RPMI8226 (cell line): Measurements from ENCODE around the gene GNB3.

Experiments used
- DNase-seq: peaks from one replicate; pipeline ENCODE4 v3.0.0-alpha.2; 2015

GNB3 gene

DNA sequence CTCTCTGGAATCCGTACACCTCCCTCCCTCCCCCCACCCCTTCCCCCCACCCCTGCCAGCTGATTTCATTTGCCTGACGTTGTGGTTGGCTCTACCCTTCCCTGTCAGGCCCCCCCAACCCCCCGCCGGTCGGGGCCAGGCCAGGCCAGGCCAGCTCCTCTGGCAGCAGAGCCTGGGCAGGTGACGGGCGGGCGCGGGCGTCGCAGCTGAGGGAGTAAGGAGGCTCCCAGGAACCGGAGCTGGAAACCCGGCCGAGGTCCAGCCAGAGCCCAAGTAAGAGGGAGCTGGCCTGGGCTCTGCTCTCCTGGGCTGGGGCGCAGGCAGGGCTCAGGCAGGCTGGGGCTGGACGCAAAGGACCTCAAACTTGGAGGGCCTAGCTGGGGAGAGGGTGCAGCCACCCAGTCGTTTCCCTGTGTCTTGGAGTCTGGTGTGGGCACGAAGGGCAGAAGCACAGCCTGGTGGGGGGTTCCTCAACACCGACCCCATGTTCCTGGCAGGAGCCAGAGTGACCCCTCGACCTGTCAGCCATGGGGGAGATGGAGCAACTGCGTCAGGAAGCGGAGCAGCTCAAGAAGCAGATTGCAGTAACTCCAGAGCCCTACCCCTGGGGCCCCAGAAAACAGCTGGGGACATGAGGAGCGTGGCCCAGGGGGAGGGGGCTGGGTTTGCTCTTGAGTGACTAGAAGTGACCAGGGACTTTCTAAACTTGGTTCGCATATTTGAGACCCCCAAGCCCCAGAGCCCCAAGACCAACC is at the start of gene GNB3:
Gene GNB3 (plus strand): TSS at position 165 of the 755 bp plus-strand sequence. CDS start 363 bp downstream, at position 528.
- no peak for DNase-seq

DNA sequence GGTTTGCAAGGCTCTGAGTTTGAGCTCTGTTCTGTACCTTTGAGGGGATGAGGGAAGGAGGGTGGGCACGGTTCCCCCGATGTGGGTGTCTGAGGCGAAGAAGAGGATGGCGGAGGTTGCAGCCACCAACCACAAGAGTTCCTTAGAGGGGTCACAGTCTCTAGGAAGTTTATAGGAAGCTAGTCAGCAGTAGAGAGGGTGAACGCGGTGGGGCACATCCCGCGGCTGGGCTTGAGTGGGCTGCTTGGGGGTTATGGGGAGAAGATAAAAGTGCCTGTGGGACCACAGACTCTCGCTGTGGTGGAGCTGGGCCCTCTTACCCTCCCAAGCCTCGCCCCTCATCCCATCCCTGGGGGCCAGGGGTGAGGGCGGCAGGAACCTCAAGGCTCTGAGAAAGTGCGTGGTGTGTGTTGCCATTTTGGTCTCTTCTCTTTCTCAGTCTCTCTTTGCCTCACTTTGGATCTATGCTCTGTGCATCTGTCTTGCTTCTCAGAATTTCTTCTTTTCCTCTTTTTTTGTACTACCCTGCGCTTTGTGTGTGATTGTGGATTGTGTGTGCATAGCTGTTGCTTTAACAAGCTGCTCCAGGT is 48.7 kb upstream of the GNB3 start:
- DNase-seq: peak; percentile 1

DNA sequence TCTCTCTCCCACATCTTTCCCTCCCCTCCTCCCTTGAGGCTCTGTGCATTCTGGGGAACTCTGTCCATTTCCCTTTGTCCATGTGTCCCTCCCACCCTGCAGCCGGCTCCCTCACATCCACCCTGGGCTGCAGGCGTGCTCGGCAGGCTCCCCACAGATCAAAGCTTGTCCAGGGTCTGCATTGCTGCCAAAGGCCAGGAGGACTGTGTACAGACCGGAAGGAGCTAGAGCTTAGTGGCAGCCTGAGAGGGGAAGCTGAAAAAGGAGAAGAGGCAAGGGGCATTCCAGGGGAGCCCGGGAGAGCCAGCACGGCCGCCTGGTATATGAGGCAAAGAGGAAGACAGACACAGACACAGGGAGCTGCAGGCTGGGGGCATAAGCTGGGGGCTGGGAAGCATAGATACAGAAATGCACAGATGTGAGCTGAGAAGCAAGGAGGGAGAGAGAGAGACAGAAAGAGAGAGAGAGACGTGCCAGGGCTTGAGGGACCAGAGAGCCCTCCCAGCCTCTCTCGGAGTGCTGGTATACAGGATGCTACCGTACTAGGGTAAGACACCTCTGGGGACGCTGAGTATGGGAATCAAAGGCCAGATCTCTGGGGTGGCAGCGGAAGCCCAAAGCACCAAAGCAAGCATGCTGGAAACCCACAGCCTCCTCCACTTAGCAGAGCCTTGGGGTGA is 48.1 kb upstream of the GNB3 start:
- peak; percentile 16 for DNase-seq

DNA sequence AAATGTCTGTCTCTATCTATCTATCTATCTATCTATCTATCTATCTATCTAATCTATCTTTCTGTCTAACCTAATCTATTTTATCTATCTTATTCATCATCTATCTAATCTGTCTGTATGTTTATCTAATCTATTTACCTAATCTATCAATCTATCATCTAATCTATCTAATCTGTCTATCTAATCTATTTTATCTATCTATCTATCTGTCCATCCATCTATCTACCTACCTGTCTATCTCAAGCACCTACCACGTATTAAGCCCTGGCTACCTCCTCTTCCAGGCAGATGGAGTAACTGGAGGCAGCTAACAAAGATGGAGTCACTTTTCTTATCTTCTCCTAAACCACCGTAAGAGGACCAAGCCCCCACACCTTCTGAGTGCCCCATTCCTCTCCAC is 45.6 kb upstream of the GNB3 start:
- DNase-seq: no peak

DNA sequence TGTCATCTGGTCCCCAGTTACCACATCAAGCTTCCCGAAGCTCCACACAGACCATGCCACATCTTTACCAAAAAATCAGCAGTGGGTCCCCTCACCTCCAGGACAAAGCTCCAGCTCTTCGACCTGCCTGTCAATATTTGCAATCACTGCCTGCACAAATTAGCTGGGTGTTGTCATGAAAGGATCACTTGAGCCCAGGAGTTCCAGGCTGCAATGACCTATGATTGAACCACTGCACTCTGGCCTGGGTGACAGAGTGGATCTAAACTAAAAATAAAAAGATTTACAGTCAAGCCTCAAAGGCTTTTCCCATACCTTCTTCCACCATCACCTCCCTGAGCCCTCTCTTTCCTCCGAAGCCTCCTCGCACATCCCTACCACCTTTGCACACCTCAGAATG is 44.1 kb upstream of the GNB3 start:
- DNase-seq: peak; percentile 1

DNA sequence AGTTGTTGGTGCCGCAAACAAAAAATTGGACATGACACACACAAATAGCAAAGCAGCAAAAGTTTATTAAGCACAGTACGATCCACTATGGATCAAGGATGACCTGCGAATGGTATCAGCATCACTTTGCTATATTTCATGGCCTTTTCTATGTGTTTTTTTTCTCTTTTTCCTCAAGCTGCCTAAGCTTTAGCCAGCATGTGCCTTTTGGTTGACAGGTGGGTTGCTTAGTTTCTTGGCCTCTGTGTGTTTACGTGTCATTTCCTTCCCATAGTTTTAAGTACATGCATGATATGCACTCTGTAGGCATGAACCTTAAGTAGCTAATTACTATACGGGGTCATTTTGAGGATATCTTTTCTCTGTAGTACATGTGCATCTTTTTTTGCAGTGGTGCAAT is 41.6 kb upstream of the GNB3 start:
- DNase-seq: peak; percentile 5

DNA sequence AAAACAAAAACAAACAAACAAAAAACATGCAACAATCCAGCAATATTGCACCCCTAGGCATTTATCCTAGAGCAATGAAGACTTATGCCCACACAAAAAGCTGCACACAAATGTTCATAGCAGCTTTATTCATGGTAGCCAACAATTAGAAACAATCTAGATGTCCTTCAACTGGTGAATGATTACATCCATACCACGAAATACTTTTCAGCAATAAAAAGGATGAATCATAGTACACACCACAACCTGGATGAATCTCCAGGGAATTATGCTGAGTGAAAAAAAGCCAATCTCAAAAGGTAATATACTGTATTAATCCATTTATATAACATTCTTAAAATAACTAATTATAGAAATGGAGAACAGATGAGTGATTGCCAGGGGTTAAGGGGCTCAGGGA is 33.6 kb upstream of the GNB3 start:
- DNase-seq: no peak

DNA sequence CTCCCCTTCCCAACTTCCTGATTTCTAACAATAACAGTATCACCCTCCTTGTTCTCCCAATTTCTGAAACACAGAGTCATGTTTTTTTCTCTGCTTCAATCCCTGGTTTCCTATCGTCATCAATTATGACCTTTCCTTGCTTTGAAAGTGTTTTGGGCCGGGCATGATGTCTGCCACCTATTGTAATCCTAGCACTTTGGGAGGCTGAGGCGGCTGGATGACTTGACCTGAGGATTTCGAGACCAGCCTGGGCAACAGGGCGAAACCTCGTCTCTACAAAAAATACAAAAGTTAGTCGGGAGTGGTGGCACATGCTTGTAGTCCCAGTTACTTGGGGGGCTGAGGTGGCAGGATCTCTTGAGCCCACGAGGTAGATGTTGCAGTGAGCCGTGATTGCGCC is 31.7 kb upstream of the GNB3 start:
- DNase-seq: no peak

DNA sequence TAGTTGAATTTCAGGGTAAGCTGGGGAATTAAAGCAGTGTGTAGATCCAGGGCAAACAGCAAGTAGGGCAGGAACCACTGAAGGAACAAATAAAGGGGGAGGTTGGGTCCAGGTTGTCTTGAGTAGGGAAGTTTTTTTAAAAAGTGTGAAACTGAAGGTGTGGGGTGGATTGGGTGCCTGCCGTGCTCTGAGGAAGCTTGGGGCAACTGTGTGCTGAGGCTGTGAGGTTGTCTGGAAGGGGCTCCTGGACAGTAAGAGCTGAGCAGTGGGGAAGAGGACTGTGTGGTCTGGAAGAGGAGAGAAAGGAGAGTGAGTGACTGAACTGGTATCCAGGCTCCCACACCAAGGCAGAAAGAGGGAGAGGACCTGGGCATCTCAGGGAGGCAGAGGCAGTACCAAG is 30.0 kb upstream of the GNB3 start:
- no peak for DNase-seq

DNA sequence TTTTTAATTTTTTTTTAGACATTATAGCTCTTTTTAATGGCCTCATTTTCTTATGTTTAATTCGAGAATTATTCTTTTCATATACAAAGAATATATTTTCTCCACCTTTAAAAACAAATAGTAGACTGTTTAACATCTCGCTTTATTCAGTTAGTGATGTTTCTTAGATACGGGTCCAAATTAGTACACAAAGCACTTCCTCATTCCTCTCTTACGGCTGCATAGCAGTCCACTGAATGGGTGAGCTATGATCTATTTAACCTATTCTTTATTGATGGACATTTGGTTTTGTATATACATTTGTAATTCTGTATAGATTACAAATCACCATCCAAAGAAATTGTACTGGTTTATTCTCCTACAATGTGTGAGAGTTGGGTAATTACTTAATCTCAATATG is 27.4 kb upstream of the GNB3 start:
- peak; percentile 2 for DNase-seq

DNA sequence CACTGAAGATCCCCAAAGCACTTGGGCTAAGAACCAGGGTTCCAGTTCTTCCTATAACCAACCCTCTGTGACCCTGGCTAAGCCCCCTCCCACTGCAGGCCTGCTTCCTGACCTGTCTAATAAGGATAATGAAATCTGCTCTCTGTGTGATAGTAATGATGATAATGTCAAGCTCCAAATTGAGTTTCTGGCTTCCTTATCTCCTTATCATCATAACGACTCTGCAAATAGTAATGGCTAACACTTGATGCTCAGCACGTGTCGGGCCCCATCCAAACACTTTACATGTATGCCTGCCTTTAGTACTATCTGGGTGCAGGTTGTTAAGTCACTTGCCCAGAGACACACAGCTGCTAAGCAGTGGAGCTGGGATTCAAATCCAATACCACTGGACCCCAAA is 24.1 kb upstream of the GNB3 start:
- DNase-seq: peak; percentile 1

DNA sequence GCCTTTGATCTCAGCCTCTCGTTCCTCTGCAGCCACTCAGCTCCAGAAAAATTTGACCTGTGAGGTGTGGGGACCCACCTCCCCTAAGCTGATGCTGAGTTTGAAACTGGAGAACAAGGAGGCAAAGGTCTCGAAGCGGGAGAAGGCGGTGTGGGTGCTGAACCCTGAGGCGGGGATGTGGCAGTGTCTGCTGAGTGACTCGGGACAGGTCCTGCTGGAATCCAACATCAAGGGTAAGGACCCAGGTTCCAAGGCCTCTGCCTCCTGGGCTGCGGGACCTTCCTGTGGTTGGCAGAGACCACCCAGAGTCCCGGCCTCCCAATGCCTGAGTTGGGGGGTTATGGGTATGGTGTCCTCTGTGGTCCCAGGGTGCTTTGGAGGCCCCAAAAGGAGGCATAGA is 23.6 kb upstream of the GNB3 start:
- DNase-seq: peak; percentile 1

DNA sequence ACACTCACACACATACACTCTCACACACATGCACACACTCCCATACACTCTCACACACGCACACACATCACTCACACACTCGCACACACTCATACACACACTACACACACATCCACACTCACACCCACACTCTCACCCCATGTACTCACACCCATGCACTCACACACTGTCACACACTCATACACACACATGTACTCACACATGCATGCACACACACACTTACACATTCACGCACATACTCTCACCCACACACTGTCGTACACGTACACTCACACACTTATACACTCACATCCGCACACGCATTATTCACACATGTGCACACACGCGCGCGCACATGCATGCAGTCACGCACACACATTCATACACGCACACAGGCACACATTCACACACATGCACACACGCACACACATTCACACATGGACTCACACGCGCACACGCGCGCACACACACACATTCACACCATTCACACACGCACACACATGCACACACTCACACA is 23.0 kb upstream of the GNB3 start:
- DNase-seq: no peak

DNA sequence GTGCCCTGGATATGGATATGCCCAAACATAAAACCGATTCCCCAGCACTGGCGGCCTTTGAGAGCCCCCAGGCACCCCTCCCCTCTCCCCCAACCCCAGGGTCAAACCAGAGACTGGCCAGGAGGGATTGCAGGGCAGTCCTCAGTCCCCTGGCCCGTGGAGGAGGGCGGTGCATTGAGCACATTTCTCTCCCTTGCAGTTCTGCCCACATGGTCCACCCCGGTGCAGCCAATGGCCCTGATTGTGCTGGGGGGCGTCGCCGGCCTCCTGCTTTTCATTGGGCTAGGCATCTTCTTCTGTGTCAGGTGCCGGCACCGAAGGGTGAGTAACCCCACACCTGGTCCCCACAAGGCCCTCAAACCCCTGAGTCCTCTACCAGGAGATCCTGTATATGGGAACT is 22.5 kb upstream of the GNB3 start:
- peak; percentile 26 for DNase-seq

DNA sequence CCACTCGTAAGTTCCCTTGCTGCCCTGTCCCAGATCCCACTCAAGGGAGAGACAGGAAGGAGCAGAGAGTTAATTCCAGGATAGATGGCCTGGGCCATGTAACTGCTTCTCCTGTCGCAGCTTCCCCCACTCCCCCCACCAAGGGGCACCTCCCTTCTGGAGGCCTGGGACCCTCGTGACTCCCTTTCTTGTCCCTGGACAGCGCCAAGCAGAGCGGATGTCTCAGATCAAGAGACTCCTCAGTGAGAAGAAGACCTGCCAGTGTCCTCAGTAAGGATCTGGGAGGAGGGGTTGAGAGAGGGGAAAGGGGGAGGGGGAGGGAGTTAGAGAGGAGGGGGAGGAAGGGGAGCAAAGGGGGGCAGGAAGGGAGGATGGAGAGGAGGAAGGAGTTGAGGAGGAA is 22.1 kb upstream of the GNB3 start:
- peak; percentile 1 for DNase-seq

DNA sequence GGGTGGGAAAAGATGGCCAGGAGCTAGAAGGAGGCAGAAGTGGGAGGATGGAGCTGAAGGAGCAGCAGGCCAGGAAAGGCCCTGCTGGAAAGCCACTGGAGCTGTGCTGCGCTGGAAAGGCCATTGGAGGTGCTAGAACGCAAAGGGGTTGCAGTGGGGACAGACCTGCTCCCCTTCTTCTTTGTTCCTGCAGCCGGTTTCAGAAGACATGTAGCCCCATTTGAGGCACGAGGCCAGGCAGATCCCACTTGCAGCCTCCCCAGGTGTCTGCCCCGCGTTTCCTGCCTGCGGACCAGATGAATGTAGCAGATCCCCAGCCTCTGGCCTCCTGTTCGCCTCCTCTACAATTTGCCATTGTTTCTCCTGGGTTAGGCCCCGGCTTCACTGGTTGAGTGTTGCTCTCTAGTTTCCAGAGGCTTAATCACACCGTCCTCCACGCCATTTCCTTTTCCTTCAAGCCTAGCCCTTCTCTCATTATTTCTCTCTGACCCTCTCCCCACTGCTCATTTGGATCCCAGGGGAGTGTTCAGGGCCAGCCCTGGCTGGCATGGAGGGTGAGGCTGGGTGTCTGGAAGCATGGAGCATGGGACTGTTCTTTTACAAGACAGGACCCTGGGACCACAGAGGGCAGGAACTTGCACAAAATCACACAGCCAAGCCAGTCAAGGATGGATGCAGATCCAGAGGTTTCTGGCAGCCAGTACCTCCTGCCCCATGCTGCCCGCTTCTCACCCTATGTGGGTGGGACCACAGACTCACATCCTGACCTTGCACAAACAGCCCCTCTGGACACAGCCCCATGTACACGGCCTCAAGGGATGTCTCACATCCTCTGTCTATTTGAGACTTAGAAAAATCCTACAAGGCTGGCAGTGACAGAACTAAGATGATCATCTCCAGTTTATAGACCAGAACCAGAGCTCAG is 21.4 kb upstream of the GNB3 start:
- DNase-seq: peak; percentile 2

DNA sequence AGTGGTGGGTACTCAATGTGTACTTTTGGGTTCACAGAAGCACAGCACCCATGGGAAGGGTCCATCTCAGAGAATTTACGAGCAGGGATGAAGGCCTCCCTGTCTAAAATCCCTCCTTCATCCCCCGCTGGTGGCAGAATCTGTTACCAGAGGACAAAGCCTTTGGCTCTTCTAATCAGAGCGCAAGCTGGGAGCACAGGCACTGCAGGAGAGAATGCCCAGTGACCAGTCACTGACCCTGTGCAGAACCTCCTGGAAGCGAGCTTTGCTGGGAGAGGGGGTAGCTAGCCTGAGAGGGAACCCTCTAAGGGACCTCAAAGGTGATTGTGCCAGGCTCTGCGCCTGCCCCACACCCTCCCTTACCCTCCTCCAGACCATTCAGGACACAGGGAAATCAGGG is 20.6 kb upstream of the GNB3 start:
- DNase-seq: peak; percentile 1

DNA sequence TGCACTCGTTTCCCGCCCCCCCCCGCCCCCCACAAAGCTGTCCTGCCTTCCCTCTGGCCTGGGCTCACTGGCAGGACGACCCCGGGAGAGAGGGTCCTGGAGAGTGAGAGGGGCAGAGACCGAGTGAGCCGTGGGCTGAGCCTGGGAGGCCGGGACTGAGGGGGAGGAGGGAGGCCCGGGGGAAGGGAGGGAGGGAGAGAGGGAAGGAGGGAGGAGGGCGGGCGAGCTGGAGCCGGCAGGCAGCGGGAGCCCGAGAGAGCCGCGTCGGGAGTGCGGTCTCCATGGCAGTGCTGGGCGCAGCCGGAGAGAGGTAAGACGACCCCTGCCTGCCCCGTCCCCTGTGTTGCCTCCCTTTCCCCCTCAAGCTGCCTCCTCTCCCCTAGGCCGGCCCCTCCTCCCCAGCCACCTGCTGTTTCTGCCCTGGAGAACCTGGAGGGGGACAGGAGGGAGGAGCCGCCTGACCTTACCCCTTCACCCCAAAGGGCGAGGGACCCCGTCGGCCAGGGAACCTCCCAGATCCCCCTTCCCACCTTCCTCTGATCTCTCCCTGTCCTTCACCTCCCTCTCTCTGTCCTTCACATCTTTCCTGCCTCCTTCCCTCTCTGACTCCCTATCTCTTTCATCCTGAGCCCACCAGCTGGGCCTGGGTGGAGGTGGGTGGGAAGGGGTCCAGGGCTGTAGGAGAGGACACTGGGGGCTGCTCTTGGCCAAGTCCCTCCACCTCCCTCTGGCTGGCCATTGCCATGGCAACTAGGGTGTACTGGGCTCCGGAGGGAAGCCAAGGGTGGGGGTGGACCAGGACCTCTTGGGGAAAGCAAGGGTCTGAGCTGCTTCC is 18.9 kb upstream of the GNB3 start, which contains the start of gene GPR162:
Gene GPR162 (plus strand): TSS at position 231 of the 835 bp plus-strand sequence. CDS start 2,078 bp downstream, outside the sequence.
- DNase-seq: peak; percentile 23

DNA sequence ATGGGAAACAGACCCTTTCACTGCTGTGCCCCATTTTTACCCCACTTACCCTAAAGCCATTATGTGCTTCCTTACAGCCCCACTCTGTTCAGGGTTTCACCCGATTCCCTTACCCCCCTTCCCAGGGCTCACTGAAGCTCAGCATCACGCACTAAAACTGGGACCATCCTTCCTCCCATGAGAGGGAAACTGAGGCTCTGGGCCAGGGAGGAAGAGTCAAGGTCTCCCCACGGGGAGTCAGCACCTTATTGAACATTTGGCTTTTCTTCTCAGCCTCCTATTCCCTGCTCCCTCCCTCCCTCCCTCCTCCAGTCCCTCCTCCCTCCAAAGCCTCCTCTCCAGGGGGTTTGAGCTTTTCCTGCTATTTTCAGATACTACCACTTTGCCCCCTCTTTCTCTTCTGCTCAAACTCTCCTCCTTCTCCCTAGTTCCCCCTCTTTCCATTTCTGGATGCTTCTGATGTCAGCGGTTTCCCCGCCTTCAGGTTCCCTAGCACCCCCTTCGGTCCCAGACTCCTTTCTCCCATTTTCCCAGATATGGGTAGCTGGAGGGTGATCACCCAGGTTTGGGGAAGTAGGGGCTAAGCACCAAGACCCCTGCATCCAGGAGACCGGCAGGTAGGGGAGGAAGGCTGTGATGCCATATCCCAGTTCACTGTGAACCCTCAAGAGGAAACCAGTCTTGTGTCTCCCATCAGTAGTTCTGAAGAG is 18.1 kb upstream of the GNB3 start:
- DNase-seq: no peak

DNA sequence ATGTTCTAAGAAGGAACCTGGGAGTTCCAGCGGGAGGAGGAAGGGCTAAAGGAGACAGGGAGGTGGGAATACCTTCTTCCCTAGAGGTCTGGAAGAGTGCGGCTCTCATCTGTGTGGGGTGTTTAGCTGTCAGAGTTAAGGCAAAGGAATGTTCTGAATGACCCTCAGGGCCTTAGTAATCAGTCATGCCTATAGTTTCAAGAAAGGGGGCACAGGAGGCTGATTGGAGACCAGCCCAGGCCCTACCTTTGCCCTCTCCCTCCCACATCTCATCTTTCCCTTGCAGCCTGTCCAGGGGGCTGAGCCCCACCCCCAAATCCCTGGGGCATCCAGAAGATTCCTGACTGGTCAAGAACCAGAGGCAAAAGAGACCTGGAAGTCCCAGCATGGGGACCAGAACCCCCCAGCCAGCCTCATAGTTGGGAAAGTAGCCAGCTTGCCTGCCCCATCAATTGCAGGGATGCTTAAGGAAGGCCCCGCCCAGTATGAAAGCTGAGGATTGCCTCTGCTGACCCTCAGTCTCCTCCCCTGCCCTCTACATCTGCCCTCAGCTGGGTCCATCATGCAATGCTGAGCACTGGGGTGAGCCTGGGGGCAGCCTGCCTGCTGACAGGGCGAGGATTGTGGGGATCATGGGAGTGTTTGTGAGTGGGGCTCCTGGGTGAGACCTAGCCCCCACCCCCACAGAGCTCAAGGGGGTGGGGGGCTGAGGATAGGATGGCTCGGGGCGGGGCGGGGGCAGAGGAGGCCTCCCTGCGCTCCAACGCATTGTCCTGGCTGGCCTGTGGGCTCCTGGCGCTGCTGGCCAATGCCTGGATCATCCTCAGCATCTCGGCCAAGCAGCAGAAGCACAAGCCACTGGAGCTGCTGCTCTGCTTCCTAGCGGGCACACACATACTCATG is 17.3 kb upstream of the GNB3 start:
- no peak for DNase-seq
